Measurements from ENCODE around the gene NLGN1. TPM values are rescaled to one million over a fixed set of nuclear protein-coding genes. Genes with fewer than 3 reads are reported as not detected.

Gene NLGN1
- total RNA-seq, 1 experiment from 2014 or later, result 0.85 TPM

DNA sequence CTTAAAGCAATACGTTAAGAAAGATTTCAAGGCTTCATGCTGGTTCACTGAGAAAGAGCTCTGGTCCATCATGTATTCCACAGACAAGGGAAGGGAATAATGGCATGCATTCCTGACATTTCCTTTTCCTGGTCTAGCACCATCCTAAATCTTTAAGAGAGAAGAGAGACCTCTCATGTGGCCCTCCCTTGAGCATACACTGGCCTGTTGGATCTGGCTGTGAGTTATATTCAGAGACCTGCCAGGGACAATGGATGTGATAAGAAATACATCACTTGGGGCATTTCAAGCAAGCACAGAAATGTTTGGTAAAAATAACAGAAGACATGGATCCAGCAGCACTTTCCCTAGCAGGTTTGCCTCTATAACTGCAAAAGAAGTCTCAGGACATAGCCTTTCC lies 507.8 kb downstream of the NLGN1 start:
- Histone ChIP-seq H3K36me3 (ENCODE audit: control insufficient read depth, insufficient read depth, low read length) (no peaks in the 10 kb centered on the region), H3K27ac (ENCODE audit: low read length) (no peak overlapping the region), H3K4me1 (ENCODE audit: control insufficient read depth, insufficient read depth, low read length) (no peaks in the 10 kb centered on the region), H3K9me3 (ENCODE audit: control insufficient read depth, insufficient read depth, low read depth, low read length) (no peaks in the 10 kb centered on the region), H3K27me3 (ENCODE audit: control insufficient read depth, insufficient read depth, low read length) (no peaks in the 10 kb centered on the region), H3K4me3 (ENCODE audit: low read depth in 2 of 2, low read length in 2 of 2) (no peak overlapping the region)
- in situ Hi-C loops (cut with HindIII; ENCODE audit: low pct_unique_long_range_greater_than_20kb, low sequenced_read_pairs) (no loop called here), intact Hi-C loops (cut with micrococcal nuclease; ENCODE audit: unreplicated experiment) (no loop called here)
- DNase-seq (ENCODE audit: low read depth, low spot score) (no peak), ATAC-seq (no peak)
- TF ChIP-seq REST (IDR thresholded peaks at IDR 0.05; ENCODE audit: insufficient read depth in 1 of 2, low read depth in 2 of 2, low read length in 1 of 2) (no peak), CTCF (IDR thresholded peaks at IDR 0.05) (no peak), POLR2AphosphoS5 (IDR thresholded peaks at IDR 0.05; ENCODE audit: low read depth, low read length) (no peak), TCF7L2 (IDR thresholded peaks at IDR 0.05; ENCODE audit: low read depth, low read length) (no peak)
- BruUV-seq (replicated peaks), result no TSS peak
- POLR2A ChIA-PET, result no interaction called here
- CTCF ChIA-PET, result no interaction called here

- BruUV-seq (replicated peaks), result no TSS peak
- in situ Hi-C loops (cut with HindIII; ENCODE audit: low pct_unique_long_range_greater_than_20kb, low sequenced_read_pairs), result no loop called here
- ATAC-seq (no peak), DNase-seq (ENCODE audit: low read depth, low spot score) (no peak)
- no peak for TF ChIP-seq TCF7L2 (IDR thresholded peaks at IDR 0.05; ENCODE audit: low read depth, low read length)
- TF ChIP-seq REST (IDR thresholded peaks at IDR 0.05; ENCODE audit: insufficient read depth in 1 of 2, low read depth in 2 of 2, low read length in 1 of 2), result no peak
- no peak for TF ChIP-seq CTCF (IDR thresholded peaks at IDR 0.05)
- no peak for TF ChIP-seq SIN3A (IDR thresholded peaks at IDR 0.05; ENCODE audit: borderline replicate concordance, insufficient read depth, low read depth, low read length)
- no peak for TF ChIP-seq POLR2AphosphoS5 (IDR thresholded peaks at IDR 0.05; ENCODE audit: low read depth, low read length)
- H3K36me3 ChIP-seq (ENCODE audit: control insufficient read depth, insufficient read depth, low read length), result no peaks in the 10 kb centered on the region
- ChIA-PET CTCF (no interaction called here), POLR2A (no interaction called here)
- intact Hi-C loops (cut with micrococcal nuclease; ENCODE audit: unreplicated experiment), result no loop called here
- H3K4me1 ChIP-seq (ENCODE audit: control insufficient read depth, insufficient read depth, low read length), result no peaks in the 10 kb centered on the region
- no peaks in the 10 kb centered on the region for H3K9me3 ChIP-seq (ENCODE audit: control insufficient read depth, insufficient read depth, low read depth, low read length)
- no peaks in the 10 kb centered on the region for H3K27me3 ChIP-seq (ENCODE audit: control insufficient read depth, insufficient read depth, low read length)
- no peak overlapping the region for H3K4me3 ChIP-seq (ENCODE audit: low read depth in 2 of 2, low read length in 2 of 2)
- no peak overlapping the region for H3K27ac ChIP-seq (ENCODE audit: low read length)
These were observed 513.9 kb downstream of the NLGN1 start for GRCh38 chr3:173911446-173911845.

Data from Panc1 (cell line).